ENCODE data around the gene SH2B2.

DNA sequence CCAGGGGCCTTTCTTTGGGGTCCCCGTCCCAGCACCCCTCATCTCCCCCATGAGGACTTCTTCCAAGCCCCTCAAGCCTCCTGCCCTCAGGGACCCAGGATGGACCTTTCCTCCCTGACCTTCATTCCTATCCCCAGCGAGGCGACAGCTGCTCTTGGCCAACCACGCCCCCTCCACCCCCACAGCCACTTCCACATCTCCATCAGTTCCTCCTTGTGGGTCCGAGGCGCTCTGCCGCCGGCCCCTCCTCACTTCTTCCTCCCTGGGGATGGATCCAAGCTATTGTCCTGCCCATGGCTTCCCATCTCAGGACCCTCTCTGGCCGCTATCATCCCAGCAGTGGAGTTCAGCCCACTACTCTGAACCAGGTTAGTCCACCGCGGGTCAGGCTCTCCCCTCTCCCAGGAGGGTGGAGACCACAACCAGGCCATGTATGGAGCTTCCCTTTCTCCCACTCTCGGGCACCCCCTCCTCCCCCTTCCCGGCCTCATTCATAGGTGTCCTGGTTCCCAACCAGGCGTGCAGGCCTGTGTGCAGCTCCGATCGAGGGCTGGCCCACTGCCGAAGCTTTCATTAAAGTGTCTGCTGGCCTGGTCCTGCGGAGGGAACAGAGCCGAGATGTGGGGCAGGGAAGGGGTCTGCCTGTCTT is 1.7 kb upstream of the SH2B2 start:
- TF ChIP-seq, protein P1, sequence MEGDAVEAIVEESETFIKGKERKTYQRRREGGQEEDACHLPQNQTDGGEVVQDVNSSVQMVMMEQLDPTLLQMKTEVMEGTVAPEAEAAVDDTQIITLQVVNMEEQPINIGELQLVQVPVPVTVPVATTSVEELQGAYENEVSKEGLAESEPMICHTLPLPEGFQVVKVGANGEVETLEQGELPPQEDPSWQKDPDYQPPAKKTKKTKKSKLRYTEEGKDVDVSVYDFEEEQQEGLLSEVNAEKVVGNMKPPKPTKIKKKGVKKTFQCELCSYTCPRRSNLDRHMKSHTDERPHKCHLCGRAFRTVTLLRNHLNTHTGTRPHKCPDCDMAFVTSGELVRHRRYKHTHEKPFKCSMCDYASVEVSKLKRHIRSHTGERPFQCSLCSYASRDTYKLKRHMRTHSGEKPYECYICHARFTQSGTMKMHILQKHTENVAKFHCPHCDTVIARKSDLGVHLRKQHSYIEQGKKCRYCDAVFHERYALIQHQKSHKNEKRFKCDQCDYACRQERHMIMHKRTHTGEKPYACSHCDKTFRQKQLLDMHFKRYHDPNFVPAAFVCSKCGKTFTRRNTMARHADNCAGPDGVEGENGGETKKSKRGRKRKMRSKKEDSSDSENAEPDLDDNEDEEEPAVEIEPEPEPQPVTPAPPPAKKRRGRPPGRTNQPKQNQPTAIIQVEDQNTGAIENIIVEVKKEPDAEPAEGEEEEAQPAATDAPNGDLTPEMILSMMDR (IDR thresholded peaks at IDR 0.05): no peak
- no peak for TF ChIP-seq POLR2A (IDR thresholded peaks at IDR 0.05)
